HG03045 (cell line): ENCODE data around the gene NRF1.
"Not testable (repeated sequence)": the region's sequence is repeated elsewhere in the genome, so short reads cannot be mapped to it uniquely, and the experiment has no call there.

Source experiments
- ATAC-seq: cut with Tn5 transposase; IDR thresholded peaks from one replicate; pipeline ENCODE4 v1.9.1; 2021; ENCODE audit warnings: mild to moderate bottlenecking, moderate library complexity; ENCODE audit not compliant: unreplicated experiment

Gene NRF1

DNA sequence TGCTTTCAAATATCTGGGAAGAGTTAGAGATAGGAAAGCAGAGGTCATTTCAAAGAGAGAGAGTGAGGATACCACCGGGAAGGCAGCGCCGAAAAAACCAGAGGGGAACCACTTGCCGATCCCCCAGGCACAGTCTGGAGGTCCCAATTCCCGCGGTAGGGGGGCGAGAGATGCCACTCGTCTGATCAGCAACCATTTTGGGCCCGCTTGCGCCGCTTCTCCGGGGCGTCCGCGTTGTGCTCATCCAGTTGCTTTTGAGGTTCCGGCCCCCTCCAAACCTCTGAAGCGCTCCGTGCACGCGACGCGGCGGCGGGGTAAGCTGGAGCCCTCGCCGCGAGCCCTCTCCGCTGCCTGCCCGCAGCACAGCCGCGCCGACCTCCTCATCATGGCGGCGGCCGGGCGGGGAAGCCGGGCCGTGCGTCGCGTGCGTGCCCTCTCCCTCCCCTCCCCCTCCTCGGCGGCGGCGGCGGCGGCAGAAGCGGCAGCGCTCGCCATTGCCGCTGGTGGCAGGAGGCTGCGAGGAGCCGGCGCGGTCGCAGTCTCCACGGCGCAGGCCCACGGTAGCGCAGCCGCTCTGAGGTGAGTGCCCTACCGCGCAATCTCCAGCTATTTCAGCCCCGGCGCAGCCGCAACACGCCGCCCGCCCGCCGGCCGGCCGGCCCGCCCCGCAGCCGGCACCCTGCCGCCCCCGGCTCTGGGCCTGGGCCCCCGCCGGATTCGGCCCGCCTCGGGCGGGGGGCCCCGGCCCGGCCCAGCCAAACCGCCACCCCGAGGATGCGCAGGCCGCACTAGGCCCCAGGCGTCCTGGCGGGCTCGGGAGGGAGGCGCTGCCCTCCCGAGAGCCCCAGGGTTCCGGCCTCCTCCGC lies at the start of gene NRF1:
NRF1 (plus strand) TSS at position 475 of the 866 bp plus-strand sequence. CDS start 45,632 bp downstream, outside the sequence.
- peak; percentile 84 for ATAC-seq

GRCh38 chr7:129566323-129566722 lies 45.2 kb upstream of the NRF1 start:
- ATAC-seq, result not testable (repeated sequence)

GRCh38 chr7:129567377-129567776 lies 44.1 kb upstream of the NRF1 start:
- no peak for ATAC-seq

DNA sequence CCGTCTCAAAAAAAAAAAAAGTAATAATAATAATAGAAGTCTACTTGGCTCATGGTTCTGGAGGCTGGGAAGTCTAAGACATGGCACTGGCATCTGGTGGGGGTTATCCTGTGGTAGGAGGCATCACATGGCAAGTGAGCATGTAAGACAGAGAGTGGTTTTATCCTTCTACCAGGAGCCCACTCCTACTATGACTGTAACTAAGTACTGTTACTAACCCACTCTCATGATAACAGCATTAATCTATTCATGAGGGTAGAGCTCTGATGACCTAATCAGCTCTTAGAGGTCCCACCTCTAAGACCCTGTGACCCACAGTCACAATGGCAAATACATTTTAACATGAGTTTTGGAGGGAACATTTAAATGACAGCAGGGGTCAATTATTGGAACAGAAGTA lies 43.3 kb upstream of the NRF1 start:
- ATAC-seq, result no peak

DNA sequence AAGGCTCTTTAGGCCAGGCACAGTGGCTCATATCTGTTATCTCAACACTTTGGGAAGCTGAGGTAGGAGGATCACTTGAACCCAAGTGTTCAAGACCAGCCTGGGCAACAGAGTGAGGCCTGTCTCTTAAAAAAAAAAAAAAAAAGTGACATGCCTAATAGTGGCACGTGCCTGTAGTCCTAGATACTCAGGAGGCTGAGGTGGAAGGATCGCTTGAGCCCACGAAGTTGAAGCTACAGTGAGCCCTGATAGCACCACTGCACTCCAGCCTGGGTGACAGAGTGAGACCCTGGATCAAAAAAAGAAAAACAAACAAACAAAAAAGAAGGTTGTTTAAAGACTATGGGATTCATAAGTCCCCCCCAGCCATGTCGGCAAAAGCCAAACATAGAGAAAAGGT lies 42.2 kb upstream of the NRF1 start:
- no peak for ATAC-seq

- ATAC-seq, result no peak
Observed at GRCh38 chr7:129569811-129570215, 41.7 kb upstream of the NRF1 start.

- no peak for ATAC-seq
Observed at GRCh38 chr7:129571201-129571600, 40.3 kb upstream of the NRF1 start.

GRCh38 chr7:129572205-129572604 lies 39.3 kb upstream of the NRF1 start:
- ATAC-seq, result no peak

GRCh38 chr7:129574487-129574886 lies 37.0 kb upstream of the NRF1 start:
- ATAC-seq, result no peak

DNA sequence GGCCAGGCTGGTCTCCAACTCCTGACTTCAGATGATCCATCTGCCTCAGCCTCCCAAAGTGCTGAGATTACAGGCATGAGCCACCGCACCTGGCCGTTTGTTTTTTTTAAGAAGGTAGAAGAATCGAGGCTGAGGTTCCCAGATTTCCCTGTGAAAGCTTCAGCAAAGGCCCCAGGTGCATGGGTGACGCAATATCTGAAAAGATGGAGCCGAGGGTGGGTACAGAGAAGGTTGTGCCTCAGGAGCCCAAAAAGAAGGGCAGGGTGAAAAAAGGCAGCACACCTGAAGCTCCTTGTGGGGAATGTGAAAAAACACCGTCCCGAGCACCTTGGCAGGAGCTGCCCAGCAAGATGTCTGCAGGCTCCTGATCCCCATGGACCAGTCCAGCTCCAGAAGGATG lies 35.8 kb upstream of the NRF1 start:
- no peak for ATAC-seq

DNA sequence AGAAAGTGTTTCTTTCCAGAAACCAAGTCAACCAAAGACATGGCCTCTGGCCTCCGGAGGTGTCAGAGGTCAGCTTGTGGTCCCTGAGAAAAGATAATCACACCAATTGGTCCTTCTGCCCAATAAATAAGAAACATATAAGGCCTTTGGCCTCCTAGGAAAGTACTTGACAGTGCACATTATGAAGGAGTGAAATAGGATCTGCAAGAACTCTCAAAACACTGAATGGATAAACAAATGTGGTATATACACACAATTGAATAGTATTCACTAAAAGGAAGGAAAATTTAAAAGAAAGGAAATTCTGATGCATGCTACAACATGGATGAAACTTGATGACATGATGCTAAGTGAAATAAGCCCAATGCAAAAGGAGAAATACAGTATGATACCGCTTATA lies 35.4 kb upstream of the NRF1 start:
- ATAC-seq, result no peak

- no peak for ATAC-seq
Observed at GRCh38 chr7:129578829-129579228, 32.7 kb upstream of the NRF1 start.

- ATAC-seq, result not testable (repeated sequence)
Observed at GRCh38 chr7:129586179-129586578, 25.3 kb upstream of the NRF1 start.

DNA sequence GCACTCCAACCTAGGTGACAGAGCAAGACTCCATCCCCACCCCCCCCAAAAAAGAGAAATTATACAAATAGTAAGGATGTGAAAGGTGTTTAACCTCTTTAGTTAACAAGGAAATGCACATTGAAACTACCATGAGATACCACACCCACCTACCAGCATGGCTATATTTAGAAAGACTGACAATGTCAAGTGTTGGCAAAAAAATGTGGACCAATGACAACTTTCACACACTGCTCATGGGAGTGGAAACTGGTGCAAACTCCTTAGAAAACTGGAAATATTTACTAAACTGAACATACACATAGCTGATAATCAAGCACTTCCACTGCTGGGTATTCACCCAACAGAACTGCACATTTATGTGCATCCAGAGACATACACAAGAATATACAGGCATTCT lies 23.3 kb upstream of the NRF1 start:
- no peak for ATAC-seq

- no peak for ATAC-seq
Observed at GRCh38 chr7:129591868-129592267, 19.7 kb upstream of the NRF1 start.

- not testable (repeated sequence) for ATAC-seq
Observed at GRCh38 chr7:129596386-129596785, 15.1 kb upstream of the NRF1 start.

GRCh38 chr7:129597672-129598071 lies 13.8 kb upstream of the NRF1 start:
- no peak for ATAC-seq

DNA sequence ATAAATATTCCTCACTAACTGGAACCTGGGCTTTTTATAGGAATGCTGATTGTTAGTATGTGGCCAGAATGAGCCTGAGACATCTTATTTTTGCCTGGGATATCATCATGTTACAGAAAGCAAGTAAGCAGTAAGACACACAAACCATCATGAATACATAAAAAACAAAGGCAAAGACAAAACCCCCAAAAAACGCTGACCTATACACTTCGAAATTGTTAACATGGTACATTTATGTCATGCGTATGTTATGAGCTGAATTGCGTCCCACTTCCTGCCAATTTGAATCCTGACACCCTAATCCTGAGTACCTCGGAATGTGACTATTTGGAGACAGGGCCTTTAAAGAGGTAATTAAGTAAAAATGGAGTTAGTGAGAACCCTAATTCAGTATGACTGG lies 12.3 kb upstream of the NRF1 start:
- ATAC-seq, result no peak

- not testable (repeated sequence) for ATAC-seq
Observed at GRCh38 chr7:129603594-129603993, 7.9 kb upstream of the NRF1 start.

- ATAC-seq, result not testable (repeated sequence)
Observed at GRCh38 chr7:129604021-129604420, 7.5 kb upstream of the NRF1 start.

- no peak for ATAC-seq
Observed at GRCh38 chr7:129604713-129605437, 6.6 kb upstream of the NRF1 start.

DNA sequence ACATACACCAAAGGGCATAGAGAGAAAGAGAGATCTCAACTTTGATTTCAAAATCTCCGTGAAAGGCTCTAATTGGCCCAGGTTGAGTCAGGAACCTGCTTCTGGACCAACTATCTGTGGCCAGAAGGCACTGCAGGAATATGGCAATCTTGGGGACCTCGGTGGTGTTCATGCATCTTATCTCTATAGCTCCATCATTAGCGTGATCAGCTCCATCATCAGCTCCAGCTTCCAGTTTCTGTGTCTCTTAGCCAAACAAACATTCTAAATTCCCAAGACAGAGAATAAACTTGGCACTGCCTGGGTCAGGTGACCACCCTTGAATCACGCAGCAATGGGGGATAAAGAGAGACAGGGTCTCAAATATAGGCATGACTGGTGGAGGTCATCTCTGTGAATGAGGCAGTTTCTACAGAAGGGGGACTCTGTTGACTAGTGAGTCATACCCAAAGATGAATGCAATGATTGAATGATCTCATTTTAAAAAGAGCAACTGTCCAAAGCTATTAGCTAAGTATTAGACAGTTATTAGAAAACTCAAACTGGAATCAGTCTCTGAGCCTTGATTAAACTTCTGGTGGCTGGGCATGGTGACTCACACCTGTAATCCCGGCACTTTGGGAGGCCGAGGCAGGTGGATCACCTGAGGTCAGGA lies 5.4 kb upstream of the NRF1 start:
- ATAC-seq, result no peak
